A673 (cell line): ENCODE measurements around the gene SIAH3. TPM values are rescaled to one million over a fixed set of nuclear protein-coding genes. Genes with fewer than 3 reads are reported as not detected.

Experiments used
- BruUV-seq: library from RNA; stranded (reverse); fragments of 400-500 nt; replicated peaks from 2 replicates; lab custom pipeline; 2021; lab: Mats Ljungman, UMichigan
- CTCF ChIA-PET: fragments of 300-600 bp; sonication (Branson Sonifier 250); formaldehyde crosslinking; loops from one replicate; lab custom pipeline; 2022; ENCODE audit warnings: antibody characterized with exemption; lab: Charles Lee
- POLR2A ChIA-PET: fragments of 300-600 bp; sonication (Branson Sonifier 250); formaldehyde crosslinking; loops from one replicate; lab custom pipeline; 2022; ENCODE audit warnings: antibody characterized with exemption; ENCODE audit not compliant: low non-redundant PET; lab: Charles Lee
- DNase-seq: peaks from one replicate; pipeline ENCODE4 v3.0.0-alpha.2; 2015; ENCODE audit warnings: low spot score
- H3K27ac ChIP-seq: fragments of 200-600 bp; sonication (generic); 2 replicates; pipeline ENCODE4 v1.5.1; 2016; ENCODE audit warnings: mixed run types, low read depth, mild to moderate bottlenecking, mixed read lengths, antibody characterized with exemption, low read length; ENCODE audit not compliant: poor library complexity, severe bottlenecking
- H3K27me3 ChIP-seq: fragments of 200-600 bp; sonication (generic); replicated peaks from 2 replicates; pipeline ENCODE4 v1.6.1; 2017; ENCODE audit warnings: mixed run types, low read depth, mild to moderate bottlenecking, mixed read lengths, antibody characterized with exemption, low read length; ENCODE audit not compliant: insufficient read depth, poor library complexity
- H3K36me3 ChIP-seq: fragments of 200-600 bp; sonication (generic); 2 replicates; pipeline ENCODE4 v1.6.1; 2016; ENCODE audit warnings: mixed run types, mild to moderate bottlenecking, mixed read lengths, antibody characterized with exemption, low read length; ENCODE audit not compliant: insufficient read depth, poor library complexity, severe bottlenecking
- H3K4me1 ChIP-seq: fragments of 200-600 bp; sonication (generic); 2 replicates; pipeline ENCODE4 v1.6.1; 2017; ENCODE audit warnings: mixed run types, mild to moderate bottlenecking, mixed read lengths, antibody characterized with exemption, low read length; ENCODE audit not compliant: insufficient read depth, poor library complexity, severe bottlenecking
- H3K4me3 ChIP-seq: fragments of 200-600 bp; sonication (generic); 2 replicates; pipeline ENCODE4 v1.5.1; 2016; ENCODE audit warnings: low read depth, mixed run types, mild to moderate bottlenecking, mixed read lengths, low read length; ENCODE audit not compliant: poor library complexity, severe bottlenecking
- H3K9me3 ChIP-seq: fragments of 200-600 bp; sonication (generic); 2 replicates; pipeline ENCODE4 v1.6.1; 2016; ENCODE audit warnings: mixed run types, low read depth, mild to moderate bottlenecking, mixed read lengths, antibody characterized with exemption, low read length; ENCODE audit not compliant: poor library complexity, severe bottlenecking
- CTCF ChIP-seq: fragments of 300-800, 200-600 bp; sonication (generic); conservative IDR thresholded peaks from 2 replicates; pipeline ENCODE4 v1.5.1; 2017; ENCODE audit warnings: low read depth, mild to moderate bottlenecking, antibody characterized with exemption, low read length, moderate library complexity, mixed read lengths
- EZH2 ChIP-seq: fragments of 200-600 bp; sonication (generic); IDR thresholded peaks from 2 replicates; pipeline ENCODE4 v1.6.1; 2017; ENCODE audit warnings: borderline replicate concordance, low read depth, mild to moderate bottlenecking, mixed read lengths, antibody characterized with exemption, low read length; ENCODE audit not compliant: poor library complexity, severe bottlenecking
- intact Hi-C: fragments of 100-400 bp; cut with micrococcal nuclease; formaldehyde crosslinking; loops from one replicate; pipeline ENCODE4 v1.10.0; 2022; ENCODE audit not compliant: unreplicated experiment
- total RNA-seq: library from RNA; stranded (reverse); gene quantifications from 2 replicates; pipeline ENCODE4 v1.2.3, GENCODE V29; 2021

SIAH3 gene
- total RNA-seq, 1 experiment from 2014 or later, result 4.6 TPM

DNA sequence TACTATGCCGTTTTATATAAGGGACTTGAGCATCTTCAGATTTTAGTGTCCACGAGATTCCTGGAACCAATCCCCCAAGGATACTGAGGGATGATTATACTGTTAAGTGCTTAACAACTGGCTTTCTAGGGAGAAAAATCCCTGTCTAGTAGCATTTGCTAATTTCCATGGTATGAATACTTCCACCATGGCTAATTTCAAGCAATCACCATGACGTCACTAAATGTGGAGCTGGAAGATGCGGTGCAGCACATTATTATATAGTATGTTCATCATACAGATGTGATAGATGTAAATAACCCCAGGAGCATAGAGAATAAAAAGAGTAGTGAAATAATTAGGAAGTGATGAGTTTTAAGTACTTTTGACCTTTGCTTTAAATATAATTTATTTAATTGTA, 72.7 kb downstream of the SIAH3 start:
- POLR2A ChIA-PET, result no interaction called here
- BruUV-seq, result no TSS peak
- intact Hi-C loops, result no loop called here

DNA sequence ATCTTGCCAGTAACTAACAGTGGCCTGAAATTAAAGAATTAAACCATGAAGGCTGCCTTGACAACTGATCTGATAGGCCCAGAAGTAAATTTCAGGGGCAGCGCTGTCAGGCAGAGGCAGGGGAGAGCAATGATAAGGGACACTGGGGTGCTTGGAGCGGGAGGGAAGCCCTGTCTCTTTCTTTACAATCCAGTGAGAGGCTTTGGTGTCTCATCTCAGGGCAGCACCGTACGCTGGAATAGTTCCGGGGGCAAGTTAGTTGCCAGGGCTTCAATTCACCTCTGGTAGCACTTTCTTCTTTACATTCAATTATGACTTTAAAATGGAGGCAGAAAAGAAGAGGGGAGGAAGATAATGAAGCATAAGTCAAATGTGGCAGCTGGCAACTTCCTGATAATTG, 74.8 kb downstream of the SIAH3 start:
- ChIA-PET POLR2A (no interaction called here), CTCF (no interaction called here)
- no peak for TF ChIP-seq CTCF
- TF ChIP-seq EZH2, result no peak
- H3K36me3 ChIP-seq, result no peaks in the 10 kb centered on the region
- DNase-seq, result no peak
- H3K9me3 ChIP-seq, result no peaks in the 10 kb centered on the region
- no peak overlapping the region for H3K4me3 ChIP-seq
- no TSS peak for BruUV-seq
- intact Hi-C loops, result no loop called here
- no peak overlapping the region for H3K27ac ChIP-seq
- no peaks in the 10 kb centered on the region for H3K27me3 ChIP-seq
- peaks cover 53% of the 10 kb centered on the region for H3K4me1 ChIP-seq

More for the DNA sequence above, 72.7 kb downstream of the SIAH3 start:
- CTCF ChIA-PET, result no interaction called here
- DNase-seq, result no peak
- TF ChIP-seq CTCF (no peak), EZH2 (no peak)
- Histone ChIP-seq H3K4me3 (no peak overlapping the region), H3K4me1 (peaks cover 59% of the 10 kb centered on the region), H3K9me3 (no peaks in the 10 kb centered on the region), H3K27ac (no peak overlapping the region), H3K36me3 (no peaks in the 10 kb centered on the region), H3K27me3 (no peaks in the 10 kb centered on the region)

DNA sequence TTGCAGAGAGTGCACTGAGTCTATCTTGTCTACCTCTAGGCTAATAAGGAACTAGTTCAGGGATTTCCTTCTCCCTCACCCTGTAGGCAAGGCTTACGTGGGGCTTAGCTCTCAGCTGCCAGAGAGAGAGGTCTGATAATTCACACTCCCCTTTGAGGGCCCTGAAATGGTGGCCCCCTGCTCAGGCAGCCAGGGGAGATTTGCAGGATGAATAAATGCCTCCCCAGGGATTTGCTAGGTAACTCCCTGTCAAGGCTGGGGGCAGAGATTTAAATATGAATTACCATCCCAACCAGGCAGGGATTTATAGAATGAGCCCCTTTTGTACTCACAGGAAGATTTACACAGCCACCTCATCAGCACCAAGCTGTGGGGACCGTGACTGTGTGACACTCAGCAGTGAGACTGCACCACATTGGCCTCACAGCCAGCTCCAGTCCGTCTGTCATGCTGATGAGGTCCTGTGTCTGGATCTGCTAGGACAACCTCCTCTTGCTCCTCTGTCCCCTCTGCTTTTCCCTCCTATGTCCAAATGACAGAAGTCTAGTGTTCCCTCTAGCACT, 76.1 kb downstream of the SIAH3 start:
- Histone ChIP-seq H3K4me1 (peaks cover 44% of the 10 kb centered on the region), H3K36me3 (no peaks in the 10 kb centered on the region), H3K4me3 (no peak overlapping the region), H3K27ac (no peak overlapping the region), H3K9me3 (no peaks in the 10 kb centered on the region), H3K27me3 (no peaks in the 10 kb centered on the region)
- POLR2A ChIA-PET, result interaction anchor here (0.6 kb wide), 1 partner anchor 32 kb away, joined by 3 read pairs; no protein-coding TSS in a partner anchor
- CTCF ChIA-PET, result no interaction called here
- TF ChIP-seq EZH2 (no peak), CTCF (no peak)
- peak; percentile 31 for DNase-seq
- BruUV-seq, result no TSS peak
- intact Hi-C loops, result no loop called here
